Loucy (cell line): ENCODE results near the gene MRTFB.
"Not testable (repeated sequence)": the region's sequence is repeated elsewhere in the genome, so short reads cannot be mapped to it uniquely, and the experiment has no call there.

ENCODE experiments used
- H2AFZ ChIP-seq: fragments of 200-600 bp; sonication (generic); 2 replicates; pipeline ENCODE4 v1.6.0; 2016; ENCODE audit warnings: antibody characterized with exemption, mild to moderate bottlenecking, low read length, moderate library complexity
- H3F3A ChIP-seq: fragments of 200-600 bp; 2 replicates; pipeline ENCODE4 v1.6.0; 2016; ENCODE audit warnings: antibody characterized with exemption, low read depth, mild to moderate bottlenecking
- H3K27me3 ChIP-seq: fragments of 200-600 bp; sonication (generic); 2 replicates; pipeline ENCODE4 v1.6.1; 2014; ENCODE audit warnings: low read length, mild to moderate bottlenecking; ENCODE audit not compliant: insufficient read depth, poor library complexity, severe bottlenecking
- H3K36me3 ChIP-seq: fragments of 200-600 bp; sonication (generic); 2 replicates; pipeline ENCODE4 v1.6.1; 2016; ENCODE audit warnings: low read length; ENCODE audit not compliant: insufficient read depth
- H3K4me1 ChIP-seq: fragments of 200-600 bp; sonication (generic); 2 replicates; pipeline ENCODE4 v1.5.1; 2014; ENCODE audit warnings: low read length, mild to moderate bottlenecking; ENCODE audit not compliant: insufficient read depth, poor library complexity, severe bottlenecking
- H3K4me2 ChIP-seq: fragments of 200-600 bp; sonication (generic); 2 replicates; pipeline ENCODE4 v1.6.0; 2014; ENCODE audit warnings: antibody characterized with exemption, low read length, low read depth, mild to moderate bottlenecking; ENCODE audit not compliant: poor library complexity, severe bottlenecking
- H3K4me3 ChIP-seq: fragments of 200-600 bp; sonication (generic); 2 replicates; pipeline ENCODE4 v1.5.1; 2014; ENCODE audit warnings: low read length, mild to moderate bottlenecking, mixed read lengths; ENCODE audit not compliant: poor library complexity, severe bottlenecking
- H3K79me2 ChIP-seq: fragments of 200-600 bp; sonication (generic); 2 replicates; pipeline ENCODE4 v1.6.1; 2014; ENCODE audit warnings: low read length; ENCODE audit not compliant: insufficient read depth
- H3K9ac ChIP-seq: fragments of 200-600 bp; sonication (generic); 2 replicates; pipeline ENCODE4 v1.6.0; 2014; ENCODE audit warnings: mild to moderate bottlenecking, low read depth, low read length, moderate library complexity; ENCODE audit not compliant: poor library complexity, severe bottlenecking
- H3K9me2 ChIP-seq: fragments of 200-600 bp; sonication (generic); replicated peaks from 2 replicates; pipeline ENCODE4 v1.6.1; 2016; ENCODE audit warnings: low read depth, low read length, mixed read lengths
- H3K9me3 ChIP-seq: fragments of 200-600 bp; sonication (generic); 2 replicates; pipeline ENCODE4 v1.6.1; 2014; ENCODE audit warnings: mild to moderate bottlenecking, antibody characterized with exemption, low read length, low read depth; ENCODE audit not compliant: insufficient read depth
- H4K20me1 ChIP-seq: fragments of 200-600 bp; sonication (generic); 2 replicates; pipeline ENCODE4 v1.6.0; 2014; ENCODE audit warnings: antibody characterized with exemption, low read length, mild to moderate bottlenecking; ENCODE audit not compliant: insufficient read depth, poor library complexity, severe bottlenecking
- CTCF ChIP-seq: fragments of 200-600 bp; sonication (generic); conservative IDR thresholded peaks from 2 replicates; pipeline ENCODE4 v1.5.1; 2014; ENCODE audit warnings: mild to moderate bottlenecking, antibody characterized with exemption, low read length
- EZH2phosphoT487 ChIP-seq: fragments of 200-600 bp; IDR thresholded peaks from 2 replicates; pipeline ENCODE4 v1.6.1; 2018; ENCODE audit warnings: antibody characterized with exemption, mild to moderate bottlenecking, moderate library complexity, borderline replicate concordance

Gene MRTFB

GRCh38 chr16:14043793-14044192 is 27.3 kb upstream of the MRTFB start:
- no peak overlapping the region for H3K9ac ChIP-seq
- no peaks in the 10 kb centered on the region for H3K4me1 ChIP-seq
- no peak overlapping the region for H2AFZ ChIP-seq
- H4K20me1 ChIP-seq, result no peaks in the 10 kb centered on the region
- TF ChIP-seq EZH2phosphoT487, result no peak
- no peak for TF ChIP-seq CTCF
- H3K27me3 ChIP-seq, result no peaks in the 10 kb centered on the region
- no peaks in the 10 kb centered on the region for H3K9me2 ChIP-seq
- no peak overlapping the region for H3K4me3 ChIP-seq
- no peaks in the 10 kb centered on the region for H3F3A ChIP-seq
- H3K79me2 ChIP-seq, result no peaks in the 10 kb centered on the region
- no peaks in the 10 kb centered on the region for H3K36me3 ChIP-seq
- no peak overlapping the region for H3K4me2 ChIP-seq
- no peaks in the 10 kb centered on the region for H3K9me3 ChIP-seq

- H3K4me3 ChIP-seq, H3K4me2 ChIP-seq, H3K9me3 ChIP-seq, H3K27me3 ChIP-seq, H3K9ac ChIP-seq, H3K4me1 ChIP-seq, H3F3A ChIP-seq, H4K20me1 ChIP-seq, H3K9me2 ChIP-seq, H3K79me2 ChIP-seq, H2AFZ ChIP-seq, H3K36me3 ChIP-seq: not testable (repeated sequence)
These were observed 23.8 kb upstream of the MRTFB start for GRCh38 chr16:14047121-14047859.

- Histone ChIP-seq H3K9ac (no peak overlapping the region), H2AFZ (no peak overlapping the region), H3K27me3 (no peaks in the 10 kb centered on the region), H3K36me3 (no peaks in the 10 kb centered on the region), H4K20me1 (no peaks in the 10 kb centered on the region), H3K9me3 (no peaks in the 10 kb centered on the region), H3K4me2 (no peak overlapping the region), H3K79me2 (no peaks in the 10 kb centered on the region), H3K4me3 (no peak overlapping the region), H3F3A (no peaks in the 10 kb centered on the region), H3K9me2 (no peaks in the 10 kb centered on the region), H3K4me1 (no peaks in the 10 kb centered on the region)
- TF ChIP-seq EZH2phosphoT487, result no peak
- no peak for TF ChIP-seq CTCF
These were observed 20.7 kb upstream of the MRTFB start for GRCh38 chr16:14050291-14051027.
